ENCODE results near the gene LARP4. TPM values are rescaled to one million over a fixed set of nuclear protein-coding genes. Genes with fewer than 3 reads are reported as not detected.
A peak's percentile ranks its signal among the peaks of the same experiment; 100 is the strongest.
"Not testable (repeated sequence)": the region's sequence is repeated elsewhere in the genome, so short reads cannot be mapped to it uniquely, and the experiment has no call there.

Gene LARP4
- total RNA-seq, 1 donor from 2014 or later = 64.2 TPM

DNA sequence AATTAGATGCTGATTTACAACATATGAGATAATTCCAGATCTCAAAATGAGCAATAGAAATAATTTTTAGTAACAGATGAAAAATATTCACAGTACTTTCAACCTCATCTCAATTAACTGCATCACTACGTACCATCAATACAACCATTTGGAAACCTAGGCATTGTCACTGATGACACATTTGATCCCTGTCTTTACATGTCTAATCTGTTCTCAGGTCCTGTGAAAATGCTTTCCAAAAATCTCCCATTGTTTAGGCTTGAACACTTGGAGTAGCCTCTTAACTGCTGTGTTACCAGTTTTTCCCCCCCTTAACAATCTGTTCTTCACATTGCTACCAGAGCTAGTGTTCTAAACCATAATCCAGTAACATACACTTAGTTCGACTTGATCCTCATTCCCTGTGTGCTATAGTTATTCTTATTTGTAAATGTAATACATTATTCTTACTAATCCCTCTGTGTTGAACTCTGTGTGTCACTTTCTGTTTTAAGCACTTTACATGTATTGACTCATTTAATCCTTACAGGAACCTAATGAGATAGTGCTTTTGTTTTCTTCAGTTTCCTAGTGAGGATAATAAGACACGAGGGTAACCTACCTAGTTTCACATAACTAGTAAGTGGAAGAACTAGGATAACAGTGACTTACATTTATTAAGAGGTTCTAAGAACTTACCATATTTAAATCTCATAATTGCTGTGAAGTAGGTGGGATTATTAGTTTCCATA, 41.7 kb downstream of the LARP4 start:
- no peaks in the 10 kb centered on the region for H3K9me3 Mint-ChIP-seq (ENCODE audit: low read depth)
- peaks cover 26% of the 10 kb centered on the region for H3K36me3 Mint-ChIP-seq (ENCODE audit: insufficient read depth)
- TF ChIP-seq, protein P1, sequence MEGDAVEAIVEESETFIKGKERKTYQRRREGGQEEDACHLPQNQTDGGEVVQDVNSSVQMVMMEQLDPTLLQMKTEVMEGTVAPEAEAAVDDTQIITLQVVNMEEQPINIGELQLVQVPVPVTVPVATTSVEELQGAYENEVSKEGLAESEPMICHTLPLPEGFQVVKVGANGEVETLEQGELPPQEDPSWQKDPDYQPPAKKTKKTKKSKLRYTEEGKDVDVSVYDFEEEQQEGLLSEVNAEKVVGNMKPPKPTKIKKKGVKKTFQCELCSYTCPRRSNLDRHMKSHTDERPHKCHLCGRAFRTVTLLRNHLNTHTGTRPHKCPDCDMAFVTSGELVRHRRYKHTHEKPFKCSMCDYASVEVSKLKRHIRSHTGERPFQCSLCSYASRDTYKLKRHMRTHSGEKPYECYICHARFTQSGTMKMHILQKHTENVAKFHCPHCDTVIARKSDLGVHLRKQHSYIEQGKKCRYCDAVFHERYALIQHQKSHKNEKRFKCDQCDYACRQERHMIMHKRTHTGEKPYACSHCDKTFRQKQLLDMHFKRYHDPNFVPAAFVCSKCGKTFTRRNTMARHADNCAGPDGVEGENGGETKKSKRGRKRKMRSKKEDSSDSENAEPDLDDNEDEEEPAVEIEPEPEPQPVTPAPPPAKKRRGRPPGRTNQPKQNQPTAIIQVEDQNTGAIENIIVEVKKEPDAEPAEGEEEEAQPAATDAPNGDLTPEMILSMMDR (IDR thresholded peaks at IDR 0.05; ENCODE audit: unreplicated experiment) = no peak
- no peaks in the 10 kb centered on the region for H3K4me1 Mint-ChIP-seq (ENCODE audit: low read depth)
- no peaks in the 10 kb centered on the region for H3K27me3 Mint-ChIP-seq
- no peak for DNase-seq (ENCODE audit: low spot score, unreplicated experiment)
- H3K27ac Mint-ChIP-seq = no peak overlapping the region
- H3K4me3 Mint-ChIP-seq (ENCODE audit: low read depth) = no peak overlapping the region

DNA sequence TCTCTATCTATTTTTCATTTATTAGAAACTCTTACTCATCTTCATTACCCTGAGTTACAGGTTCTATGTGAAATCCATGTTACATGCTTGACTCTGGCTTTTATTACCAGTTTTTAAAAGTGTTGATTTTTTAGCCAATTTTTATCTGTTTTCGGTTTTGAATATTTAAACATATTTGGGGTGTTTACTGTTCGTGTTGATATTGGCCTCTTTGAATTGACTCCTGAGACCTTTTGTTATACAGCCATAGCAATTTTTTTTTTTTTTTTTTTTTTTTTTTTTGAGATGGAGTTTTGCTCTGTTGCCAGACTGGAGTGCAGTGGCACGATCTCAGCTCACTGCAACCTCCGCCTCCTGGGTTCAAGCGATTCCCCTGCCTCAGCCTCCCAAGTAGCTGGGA, 49.0 kb downstream of the LARP4 start:
- DNase-seq (ENCODE audit: low spot score, unreplicated experiment); H3K9me3 Mint-ChIP-seq (ENCODE audit: low read depth); H3K27ac Mint-ChIP-seq; H3K27me3 Mint-ChIP-seq; H3K4me3 Mint-ChIP-seq (ENCODE audit: low read depth); H3K4me1 Mint-ChIP-seq (ENCODE audit: low read depth): not testable (repeated sequence)
- H3K36me3 Mint-ChIP-seq (ENCODE audit: insufficient read depth) = peaks cover 18% of the 10 kb centered on the region

DNA sequence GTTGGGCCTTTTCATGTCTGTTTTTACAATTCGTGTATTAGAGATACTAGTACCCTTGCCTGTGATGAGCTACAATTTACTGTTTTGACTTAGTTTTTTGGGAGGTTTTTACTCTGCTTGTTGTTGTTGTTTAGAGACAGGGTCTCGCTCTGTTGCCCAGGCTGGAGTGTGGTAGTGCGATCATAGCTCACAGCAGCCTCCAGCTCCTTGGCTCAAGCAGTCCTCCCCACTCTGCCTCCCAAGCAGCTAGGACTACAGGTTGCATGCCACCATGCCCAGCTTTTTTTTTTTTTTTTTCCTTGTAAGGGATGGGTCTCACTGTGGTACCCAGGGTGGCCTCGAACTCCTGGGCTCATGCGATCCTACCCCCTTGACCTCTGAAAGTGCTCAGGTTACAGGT, 52.1 kb downstream of the LARP4 start:
- Mint-ChIP-seq H3K4me1 (ENCODE audit: low read depth) (no peaks in the 10 kb centered on the region), H3K9me3 (ENCODE audit: low read depth) (no peaks in the 10 kb centered on the region), H3K27ac (peak overlapping the region; percentile 32), H3K4me3 (ENCODE audit: low read depth) (no peak overlapping the region), H3K36me3 (ENCODE audit: insufficient read depth) (peaks cover 18% of the 10 kb centered on the region), H3K27me3 (no peaks in the 10 kb centered on the region)
- TF ChIP-seq, protein P1 (IDR thresholded peaks at IDR 0.05; ENCODE audit: unreplicated experiment) = no peak
- no peak for DNase-seq (ENCODE audit: low spot score, unreplicated experiment)

DNA sequence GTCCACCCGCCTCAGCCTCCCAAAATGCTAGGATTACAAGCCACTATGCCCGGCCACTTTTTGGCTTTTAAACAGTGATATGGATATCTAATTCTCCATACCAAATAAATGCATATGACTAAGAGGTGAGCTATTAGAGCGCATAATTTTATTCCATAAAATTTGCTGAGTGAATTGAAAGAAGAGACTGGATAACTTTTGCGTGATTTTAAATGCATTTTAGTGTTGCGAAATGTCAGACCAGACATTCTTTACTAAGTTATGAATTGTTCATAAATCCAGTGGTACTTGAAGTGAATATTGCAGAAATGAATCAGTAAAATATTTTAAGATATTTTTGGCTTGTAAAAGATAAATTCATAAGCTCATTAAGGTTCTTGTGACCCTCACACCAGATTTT, 53.2 kb downstream of the LARP4 start:
- no peak overlapping the region for H3K27ac Mint-ChIP-seq
- no peaks in the 10 kb centered on the region for H3K27me3 Mint-ChIP-seq
- no peak overlapping the region for H3K4me3 Mint-ChIP-seq (ENCODE audit: low read depth)
- H3K4me1 Mint-ChIP-seq (ENCODE audit: low read depth) = no peaks in the 10 kb centered on the region
- no peaks in the 10 kb centered on the region for H3K9me3 Mint-ChIP-seq (ENCODE audit: low read depth)
- TF ChIP-seq, protein P1 (IDR thresholded peaks at IDR 0.05; ENCODE audit: unreplicated experiment) = no peak
- peaks cover 19% of the 10 kb centered on the region for H3K36me3 Mint-ChIP-seq (ENCODE audit: insufficient read depth)
- no peak for DNase-seq (ENCODE audit: low spot score, unreplicated experiment)

DNA sequence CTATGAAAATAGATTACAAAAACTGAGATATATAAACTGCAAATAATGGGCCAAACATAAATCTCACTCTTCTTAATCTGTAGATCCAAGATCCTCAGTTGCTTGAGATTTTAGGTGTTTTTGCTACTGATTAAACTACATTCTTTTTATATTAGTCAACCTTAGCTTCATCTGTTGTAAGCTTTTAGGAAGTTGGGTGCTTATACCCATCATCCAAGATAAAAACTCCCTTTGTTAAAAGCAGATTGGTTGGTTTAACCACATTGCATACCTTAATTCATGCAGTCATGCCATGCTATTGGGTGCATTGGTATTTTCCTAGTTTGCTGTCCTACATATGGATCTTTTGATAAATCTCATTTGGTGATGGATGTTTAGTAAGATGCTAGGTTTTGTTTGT, 57.9 kb downstream of the LARP4 start:
- Mint-ChIP-seq H3K27me3 (no peaks in the 10 kb centered on the region), H3K4me1 (ENCODE audit: low read depth) (no peaks in the 10 kb centered on the region), H3K4me3 (ENCODE audit: low read depth) (no peak overlapping the region), H3K27ac (no peak overlapping the region), H3K9me3 (ENCODE audit: low read depth) (no peaks in the 10 kb centered on the region), H3K36me3 (ENCODE audit: insufficient read depth) (peaks cover 26% of the 10 kb centered on the region)
- TF ChIP-seq, protein P1 (IDR thresholded peaks at IDR 0.05; ENCODE audit: unreplicated experiment) = no peak
- DNase-seq (ENCODE audit: low spot score, unreplicated experiment) = no peak

DNA sequence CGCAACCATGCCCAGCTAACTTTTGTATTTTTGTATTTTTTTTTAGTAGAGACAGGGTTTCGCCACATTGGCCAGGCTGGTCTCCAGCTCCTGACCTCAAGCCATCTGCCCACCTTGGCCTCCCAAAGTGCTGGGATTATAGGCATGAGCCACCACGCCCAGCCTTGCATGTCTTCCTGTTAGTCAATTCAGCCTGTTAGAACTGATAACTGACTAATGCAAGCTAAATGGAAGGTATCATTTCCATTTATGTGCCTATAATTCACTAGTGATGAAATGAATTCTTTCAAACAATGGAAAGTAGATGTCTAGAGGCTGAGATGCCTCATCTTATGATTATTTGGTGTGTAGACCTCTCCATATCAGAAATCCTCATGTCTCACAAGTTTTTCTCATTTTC, 66.8 kb downstream of the LARP4 start:
- Mint-ChIP-seq H3K4me3 (ENCODE audit: low read depth) (no peak overlapping the region), H3K4me1 (ENCODE audit: low read depth) (no peaks in the 10 kb centered on the region), H3K27ac (no peak overlapping the region), H3K9me3 (ENCODE audit: low read depth) (peaks cover 6% of the 10 kb centered on the region), H3K27me3 (no peaks in the 10 kb centered on the region), H3K36me3 (ENCODE audit: insufficient read depth) (peaks cover 38% of the 10 kb centered on the region)
- DNase-seq (ENCODE audit: low spot score, unreplicated experiment) = no peak
- TF ChIP-seq, protein P1 (IDR thresholded peaks at IDR 0.05; ENCODE audit: unreplicated experiment) = no peak

Measured in progenitor cell of endocrine pancreas (in vitro differentiated cells).